K562 (cell line): ENCODE results near the gene IFT122. TPM values are rescaled to one million over a fixed set of nuclear protein-coding genes. Genes with fewer than 3 reads are reported as not detected.
A peak's percentile ranks its signal among the peaks of the same experiment; 100 is the strongest.

Experiments used
- ATF2 ChIP-seq: sonication (generic); formaldehyde crosslinking; IDR thresholded peaks from 2 replicates; pipeline ENCODE4 v1.8.1; 2022; ENCODE audit warnings: missing genetic modification reagents
- ATF7 ChIP-seq: fragments of 450-650 bp; IDR thresholded peaks from 2 replicates; pipeline ENCODE4 v1.7.1; 2014; ENCODE audit warnings: mild to moderate bottlenecking, moderate library complexity
- CBFA2T2 ChIP-seq: fragments of 450-650 bp; conservative IDR thresholded peaks from 2 replicates; pipeline ENCODE4 v1.6.1; 2017; ENCODE audit warnings: mild to moderate bottlenecking
- CSDE1 ChIP-seq, 2 experiments: fragments of 450-650 bp; IDR thresholded peaks; 2 replicates each; pipeline ENCODE4 v1.6.1; 2016; ENCODE audit warnings: mild to moderate bottlenecking in 1 of 2
- E2F6 ChIP-seq, 2 experiments: IDR thresholded peaks; 2 replicates each; pipeline ENCODE4 v1.6.1; 2011; ENCODE audit warnings: borderline replicate concordance in 1 of 2, control low read depth in 1 of 2, low read depth in 1 of 2, low read length in 1 of 2, mild to moderate bottlenecking in 1 of 2, mixed read lengths in 1 of 2, moderate library complexity in 1 of 2; ENCODE audit not compliant: insufficient read depth in 1 of 2, insufficient read length in 1 of 2, poor library complexity in 1 of 2, severe bottlenecking in 1 of 2; ENCODE audit errors: extremely low read depth in 1 of 2
- ELF2 ChIP-seq: fragments of 250-450 bp; sonication (Bioruptor Pico); IDR thresholded peaks from 2 replicates; pipeline ENCODE4 v1.5.0; 2021; ENCODE audit warnings: mild to moderate bottlenecking
- EZH2 ChIP-seq: IDR thresholded peaks from 2 replicates; pipeline ENCODE4 v1.6.1; 2012; ENCODE audit warnings: low read depth, mild to moderate bottlenecking, inconsistent platforms, low read length, borderline replicate concordance
- GABPA ChIP-seq: fragments of 200-800 bp; sonication (Bioruptor generic); conservative IDR thresholded peaks from 2 replicates; pipeline ENCODE4 v1.6.1; 2016; ENCODE audit warnings: low read depth, missing genetic modification characterization, missing compliant biosample characterization
- HEY1 ChIP-seq: fragments of 250-450 bp; sonication (Bioruptor Pico); IDR thresholded peaks from 2 replicates; pipeline ENCODE4 v1.5.0; 2020; ENCODE audit warnings: mild to moderate bottlenecking, moderate library complexity, borderline replicate concordance
- HMG20B ChIP-seq: fragments of 250-450 bp; sonication (Bioruptor Pico); IDR thresholded peaks from 2 replicates; pipeline ENCODE4 v1.5.0; 2021; ENCODE audit warnings: mild to moderate bottlenecking
- ILF3 ChIP-seq: fragments of 450-650 bp; IDR thresholded peaks from 2 replicates; pipeline ENCODE4 v1.6.1; 2018; ENCODE audit warnings: antibody characterized with exemption, mild to moderate bottlenecking, moderate library complexity, borderline replicate concordance
- JUN ChIP-seq, 2 experiments: sonication (generic) in 1 of 2; formaldehyde crosslinking in 1 of 2; IDR thresholded peaks; 2 replicates each; pipeline versions ENCODE4 v1.6.1 to v1.8.0; 2012 to 2022; ENCODE audit warnings: borderline replicate concordance in 2 of 2, mild to moderate bottlenecking in 2 of 2, improper control_type of control experiment in 1 of 2, low read depth in 1 of 2, low read length in 1 of 2, missing genetic modification reagents in 1 of 2
- MEF2D ChIP-seq: conservative IDR thresholded peaks from 2 replicates; pipeline ENCODE4 v1.6.1; 2016; ENCODE audit warnings: low read depth, missing genetic modification characterization, missing compliant biosample characterization
- MNT ChIP-seq, 2 experiments: fragments of 450-650 bp; conservative IDR thresholded peaks; 2 replicates each; pipeline ENCODE4 v1.6.1; 2017; ENCODE audit warnings: mild to moderate bottlenecking in 2 of 2, moderate library complexity in 2 of 2
- PHB2 ChIP-seq: fragments of 450-650 bp; IDR thresholded peaks from 2 replicates; pipeline ENCODE4 v1.6.1; 2017; ENCODE audit warnings: low read depth
- SP1 ChIP-seq: sonication (generic); formaldehyde crosslinking; IDR thresholded peaks from 2 replicates; pipeline ENCODE4 v1.8.1; 2022; ENCODE audit warnings: mild to moderate bottlenecking, missing genetic modification reagents
- SRSF9 ChIP-seq: fragments of 200-400 bp; formaldehyde crosslinking; IDR thresholded peaks from 2 replicates; pipeline ENCODE4 v1.6.1; 2017; ENCODE audit warnings: low read depth, low read length, borderline replicate concordance
- XRCC3 ChIP-seq: fragments of 450-650 bp; IDR thresholded peaks from 2 replicates; pipeline ENCODE4 v1.6.1; 2017; ENCODE audit warnings: mild to moderate bottlenecking, moderate library complexity
- ZFP30 ChIP-seq: fragments of 250-450 bp; sonication (Bioruptor Pico); IDR thresholded peaks from 2 replicates; pipeline ENCODE4 v1.8.0; 2022; ENCODE audit warnings: moderate library complexity, mild to moderate bottlenecking, inconsistent platforms, borderline replicate concordance
- ZNF395 ChIP-seq: fragments of 200-800 bp; sonication (Bioruptor generic); IDR thresholded peaks from 2 replicates; pipeline ENCODE4 v1.6.1; 2017; ENCODE audit warnings: missing genetic modification characterization, missing compliant biosample characterization
- ZNF583 ChIP-seq: fragments of 250-450 bp; sonication (Bioruptor Pico); IDR thresholded peaks from 2 replicates; pipeline ENCODE4 v1.4.0; 2020
- polyA plus RNA-seq, 8 experiments: library from polyadenylated mRNA; depleted of rRNA in 4 of 8; stranded (reverse) in 5 of 8; unstranded in 3 of 8; fragments of >200 nt; fragmentation: Nextera tagmentation in 2 of 8; fragmentation: Illumina TruSeq in 1 of 8; extraction: Ambion mirVana in 2 of 8; extraction: Trizol in 1 of 8; gene quantifications; 2 replicates each; pipeline versions ENCODE4 v1.2.1 to v1.2.3, GENCODE V29; 2011 to 2014; ENCODE audit warnings: inconsistent platforms in 1 of 8, missing spikeins in 1 of 8
- total RNA-seq, 7 experiments: library from RNA; depleted of rRNA in 6 of 7; stranded (reverse); fragments of >200 nt in 6 of 7; fragmentation: Illumina TruSeq in 2 of 7; extraction: Trizol in 2 of 7; gene quantifications; 2 replicates each; pipeline versions ENCODE4 v1.2.1 to v1.2.3, GENCODE V29; 2011 to 2021; ENCODE audit warnings: low replicate concordance in 1 of 7

IFT122 gene
- total and polyA plus RNA-seq, 9 of the 15 experiments (the other 6 are each of a cell fraction or from before 2014, with no cell fraction given): 2.4 to 11.5 (median 7.7) TPM

GRCh38 chr3:129428376-129429079, 11.5 kb upstream of the IFT122 start, which contains the start of gene EFCAB12 (continued):
- TF ChIP-seq SP1 (peak; percentile 81), XRCC3 (no peak), MEF2D (no peak), ATF2 (CRISPR knock-in tag) (no peak), ILF3 (no peak), GABPA (tag) (no peak), ELF2 (no peak), MNT (conservative IDR thresholded peaks at IDR 0.05) (peak in 1 of 2 experiments; percentile 75; a peak in 2 of 4 replicates), ZNF395 (CRISPR knock-in tag) (0 out of 2 replicates have a peak, but pooled peaks have one; percentile 16), EZH2 (no peak), ZFP30 (CRISPR knock-in tag) (no peak), ATF7 (peak; percentile 20; the same call in 1 of the 2 replicates), SRSF9 (no peak), CBFA2T2 (peak; percentile 42), HEY1 (no peak), PHB2 (no peak), JUN (IDR thresholded peaks at IDR 0.05; ENCODE audit: borderline replicate concordance, low read depth, low read length) (no peak), JUN (CRISPR knock-in tag; IDR thresholded peaks at IDR 0.05; ENCODE audit: borderline replicate concordance) (no peak), ZNF583 (CRISPR knock-in tag) (no peak), HMG20B (CRISPR knock-in tag) (no peak), E2F6 (IDR thresholded peaks at IDR 0.05; ENCODE audit: borderline replicate concordance in 1 of 2, extremely low read depth in 1 of 2, insufficient read depth in 1 of 2, insufficient read length in 1 of 2, low read depth in 1 of 2, low read length in 1 of 2, poor library complexity in 1 of 2, severe bottlenecking in 1 of 2) (peak in 1 of 2 experiments; percentile 56), CSDE1 (IDR thresholded peaks at IDR 0.05) (peak in 1 of 2 experiments; percentile 83; a peak in 2 of 4 replicates)
